HT-29 (cell line): Measurements from ENCODE around the gene SLC22A16. TPM values are rescaled to one million over a fixed set of nuclear protein-coding genes. Genes with fewer than 3 reads are reported as not detected.
A peak's percentile ranks its signal among the peaks of the same experiment; 100 is the strongest.
"Not testable (repeated sequence)": the region's sequence is repeated elsewhere in the genome, so short reads cannot be mapped to it uniquely, and the experiment has no call there.

Experiments
- DNase-seq: peaks from one replicate; pipeline ENCODE4 v3.0.0-alpha.2; 2015; ENCODE audit warnings: low spot score
- total RNA-seq: library from RNA; depleted of rRNA; stranded (reverse); fragments of >200 nt; shearing (Covaris generic); gene quantifications from 2 replicates; pipeline ENCODE4 v1.2.3, GENCODE V29; 2014; rRNA removed

Gene SLC22A16, protein sequence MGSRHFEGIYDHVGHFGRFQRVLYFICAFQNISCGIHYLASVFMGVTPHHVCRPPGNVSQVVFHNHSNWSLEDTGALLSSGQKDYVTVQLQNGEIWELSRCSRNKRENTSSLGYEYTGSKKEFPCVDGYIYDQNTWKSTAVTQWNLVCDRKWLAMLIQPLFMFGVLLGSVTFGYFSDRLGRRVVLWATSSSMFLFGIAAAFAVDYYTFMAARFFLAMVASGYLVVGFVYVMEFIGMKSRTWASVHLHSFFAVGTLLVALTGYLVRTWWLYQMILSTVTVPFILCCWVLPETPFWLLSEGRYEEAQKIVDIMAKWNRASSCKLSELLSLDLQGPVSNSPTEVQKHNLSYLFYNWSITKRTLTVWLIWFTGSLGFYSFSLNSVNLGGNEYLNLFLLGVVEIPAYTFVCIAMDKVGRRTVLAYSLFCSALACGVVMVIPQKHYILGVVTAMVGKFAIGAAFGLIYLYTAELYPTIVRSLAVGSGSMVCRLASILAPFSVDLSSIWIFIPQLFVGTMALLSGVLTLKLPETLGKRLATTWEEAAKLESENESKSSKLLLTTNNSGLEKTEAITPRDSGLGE
- total RNA-seq: not detected in 2 replicates

DNA sequence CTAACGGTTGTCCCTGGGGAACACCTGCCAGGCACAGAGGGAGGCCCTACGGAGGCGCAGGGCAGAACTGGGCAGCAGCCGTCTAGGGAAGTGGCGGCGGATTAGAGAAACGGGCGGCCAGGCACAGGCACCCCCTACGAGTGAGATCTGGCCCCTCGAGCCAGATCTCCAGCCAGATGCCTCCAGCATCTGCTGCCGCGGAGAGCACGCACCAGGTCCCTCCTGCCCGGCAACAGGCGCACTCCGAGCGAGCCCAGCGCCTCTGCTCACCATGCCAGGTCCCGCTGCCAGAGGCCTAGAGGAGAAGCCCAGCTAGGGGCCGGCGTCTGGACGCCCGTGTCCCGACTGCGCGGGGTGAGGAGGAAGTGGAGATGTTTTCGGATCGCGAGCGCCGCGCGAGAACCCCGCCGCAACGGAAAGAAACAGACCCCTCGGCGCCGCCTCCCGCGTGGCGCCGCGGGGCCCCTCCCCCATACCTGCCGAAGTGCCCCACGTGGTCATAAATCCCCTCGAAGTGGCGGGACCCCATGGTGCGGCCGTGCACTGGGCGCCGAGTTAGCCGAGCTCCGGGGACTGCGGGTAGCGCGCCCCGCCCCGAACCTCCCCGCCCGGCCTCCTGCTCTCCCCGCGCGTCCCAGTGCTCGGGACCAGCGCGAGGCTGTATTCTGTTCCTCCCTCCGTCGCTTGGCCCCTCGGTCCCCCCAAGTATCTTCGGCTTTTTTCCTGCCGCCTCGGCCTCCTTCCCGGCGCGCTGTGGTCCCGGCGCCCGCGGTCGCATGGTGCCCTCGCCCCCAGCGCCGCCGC, at the start of gene SLC22A16:
SLC22A16 (minus strand) TSS at position 568 of the 804 bp plus-strand sequence; CDS start at position 529, 39 bp downstream.
- DNase-seq: no peak

DNA sequence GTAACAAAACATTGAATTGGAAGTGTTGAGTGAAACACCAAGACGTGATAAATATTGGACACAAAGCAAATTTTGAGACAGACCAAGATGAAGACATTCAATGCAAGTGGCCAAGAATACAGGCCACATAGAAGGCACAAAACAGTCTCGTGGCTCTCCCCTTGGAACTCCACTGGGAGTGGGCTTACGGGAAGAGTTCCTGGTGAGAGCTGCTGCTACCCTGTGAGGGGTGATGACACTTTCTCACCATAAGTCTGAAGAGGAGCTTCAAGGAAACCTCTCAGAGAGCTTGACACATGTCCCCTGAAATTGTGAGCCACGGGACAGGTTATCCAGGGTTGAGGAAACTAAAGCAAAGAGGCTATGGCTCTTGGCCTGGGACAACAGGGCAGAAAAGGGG, 48.6 kb upstream of the SLC22A16 start:
- DNase-seq: no peak

DNA sequence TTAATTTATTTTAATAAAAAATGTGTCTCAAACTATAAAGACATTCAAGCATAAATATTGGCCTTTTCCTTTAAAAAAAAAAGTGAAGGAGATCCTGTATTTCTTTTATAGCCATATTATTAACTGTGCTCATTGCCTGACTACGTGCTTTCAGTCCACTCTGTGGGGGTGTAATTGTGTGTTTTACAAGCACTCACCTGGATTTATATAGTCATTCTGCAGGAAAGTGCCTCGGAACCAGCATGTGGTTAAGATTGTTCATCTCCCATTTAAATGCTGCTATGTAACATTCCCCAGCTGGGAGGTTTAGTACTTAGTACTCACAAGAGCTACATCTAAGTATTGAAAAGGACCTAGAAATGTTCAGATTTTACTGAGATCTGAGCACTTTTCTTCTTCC, 47.9 kb upstream of the SLC22A16 start:
- no peak for DNase-seq

DNA sequence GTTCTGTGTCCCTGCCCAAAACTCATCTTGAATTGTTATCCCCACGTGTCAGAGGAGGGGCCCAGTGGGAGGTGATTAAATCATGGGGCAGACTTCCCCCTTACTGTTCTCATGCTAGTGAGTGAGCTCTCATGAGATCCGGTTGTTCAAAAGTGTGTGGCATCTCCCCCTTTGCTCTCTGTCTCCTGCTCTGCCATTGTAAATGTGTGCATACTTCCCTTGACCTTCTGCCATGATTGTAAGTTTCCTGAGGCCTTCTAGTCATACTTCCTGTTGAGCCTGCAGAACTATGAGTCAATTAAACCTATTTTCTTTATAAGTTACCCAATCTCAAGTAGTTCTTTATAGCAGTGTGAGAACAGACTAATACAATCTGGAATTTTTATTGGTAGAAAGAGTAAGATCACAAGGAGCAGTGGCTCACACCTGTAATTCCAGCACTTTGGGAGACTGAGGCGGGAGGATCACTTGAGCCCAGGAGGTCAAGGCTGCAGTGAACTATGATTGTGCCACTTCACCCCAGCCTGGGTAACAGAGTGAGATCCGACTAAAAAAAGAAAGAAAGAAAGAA, 47.1 kb upstream of the SLC22A16 start:
- DNase-seq: no peak

DNA sequence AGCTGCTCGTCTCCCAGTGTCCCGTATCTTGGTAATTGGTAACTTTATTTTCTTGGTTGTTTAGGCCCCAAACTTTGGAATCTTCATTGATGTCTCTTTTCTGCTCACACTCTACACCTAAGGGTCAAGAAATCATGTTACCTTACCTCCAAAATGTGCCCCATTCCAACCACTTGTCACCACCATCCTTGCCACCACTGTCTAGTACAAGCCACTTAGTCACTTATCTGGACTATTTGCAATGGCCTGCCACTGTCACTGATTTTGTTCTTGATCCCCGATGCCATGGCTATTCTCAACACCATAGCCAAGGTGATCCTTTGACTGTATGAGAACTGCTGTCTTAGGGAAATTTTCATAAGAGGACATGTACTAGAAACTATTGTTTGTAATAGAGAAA, 46.0 kb upstream of the SLC22A16 start:
- no peak for DNase-seq

DNA sequence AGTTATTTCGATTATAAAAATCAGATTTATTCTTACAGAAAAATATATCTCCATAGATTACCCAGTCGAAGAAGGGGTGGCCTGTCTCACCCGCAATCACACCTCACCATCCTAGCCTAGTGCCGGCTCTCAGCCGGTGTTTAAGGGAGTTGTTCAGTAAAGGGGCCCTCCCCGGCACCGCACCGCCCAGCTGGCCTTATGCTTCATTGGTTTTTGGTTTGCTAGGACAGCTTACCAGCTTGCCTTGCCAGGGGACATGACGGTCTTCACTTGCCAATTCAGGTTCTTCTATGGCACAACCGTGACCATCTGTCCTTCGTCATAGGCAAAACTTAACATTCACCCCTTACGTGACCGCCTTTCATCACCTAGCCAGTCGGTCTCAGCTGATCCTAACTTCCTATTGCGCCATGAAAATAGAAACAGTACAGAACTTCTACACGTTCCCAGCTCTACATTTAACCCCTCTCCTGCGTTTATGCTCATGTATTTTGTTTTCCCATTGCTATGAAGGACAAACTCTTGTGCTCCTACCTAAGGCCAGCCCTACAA, 44.7 kb upstream of the SLC22A16 start:
- no peak for DNase-seq

DNA sequence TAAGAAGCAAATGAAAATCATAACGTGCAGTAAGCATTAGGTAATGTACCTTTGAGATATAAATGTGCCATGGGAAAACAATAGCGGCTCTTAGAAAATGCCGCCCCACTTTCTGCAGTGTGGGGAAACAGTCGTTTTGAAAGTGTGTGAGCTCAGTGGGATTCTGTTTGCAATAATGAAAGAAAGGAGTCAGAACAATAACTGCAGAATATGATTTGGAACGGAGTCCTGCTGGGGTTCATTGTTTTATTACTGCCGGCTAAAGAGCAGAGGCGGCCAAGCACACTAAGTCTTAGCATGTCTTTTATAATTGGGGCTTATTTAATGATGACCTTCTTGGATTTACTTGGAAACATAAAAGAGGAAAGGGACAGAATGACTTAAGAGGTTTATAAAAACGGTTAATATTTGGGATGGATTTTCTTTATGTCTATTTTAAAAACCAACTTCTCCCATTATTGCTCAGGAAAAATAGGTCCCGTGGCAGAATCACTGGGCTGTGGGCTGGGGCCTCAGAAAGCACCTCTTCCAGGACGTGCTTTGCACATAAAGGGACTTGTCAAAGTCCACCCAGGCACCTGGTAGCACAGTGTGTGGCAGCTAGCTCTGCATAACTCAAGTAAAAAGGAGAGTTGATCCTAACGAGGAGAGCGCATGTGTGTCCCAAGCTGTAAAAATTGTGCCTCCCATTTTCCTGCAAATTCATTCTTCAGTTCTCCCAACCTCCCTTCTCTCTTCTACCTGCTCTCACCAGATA, 44.0 kb upstream of the SLC22A16 start:
- no peak for DNase-seq

DNA sequence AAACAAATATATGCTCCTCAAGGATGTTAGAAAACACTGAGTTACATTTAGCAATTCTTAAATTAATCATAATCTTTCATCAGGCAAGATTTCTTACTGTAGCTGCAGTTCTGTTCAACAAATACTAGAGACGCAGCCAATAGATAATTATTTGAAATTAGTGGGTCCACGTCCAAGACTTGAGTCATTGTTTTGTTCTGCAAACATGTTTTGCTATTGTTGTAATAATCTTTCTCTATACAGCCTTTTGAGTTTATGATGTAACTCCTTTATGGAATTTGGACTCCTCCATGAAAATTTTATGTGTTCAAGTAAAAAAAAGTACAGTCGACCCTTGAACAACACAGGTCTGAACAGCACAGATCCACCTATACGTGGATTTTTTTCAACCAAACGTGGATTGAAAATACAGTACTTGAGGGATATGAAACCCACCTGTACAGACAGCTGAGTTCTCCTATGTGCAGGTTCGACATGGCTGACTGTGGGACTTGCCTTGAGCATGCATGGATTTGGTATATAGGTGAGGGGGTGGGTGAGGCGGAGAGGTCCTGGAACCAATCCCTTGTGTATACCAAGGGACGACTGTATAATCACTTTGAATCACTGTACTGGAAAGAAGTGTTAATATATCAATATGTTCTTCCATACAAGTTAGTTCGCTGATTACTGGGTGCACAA, 41.3 kb upstream of the SLC22A16 start:
- DNase-seq: no peak

DNA sequence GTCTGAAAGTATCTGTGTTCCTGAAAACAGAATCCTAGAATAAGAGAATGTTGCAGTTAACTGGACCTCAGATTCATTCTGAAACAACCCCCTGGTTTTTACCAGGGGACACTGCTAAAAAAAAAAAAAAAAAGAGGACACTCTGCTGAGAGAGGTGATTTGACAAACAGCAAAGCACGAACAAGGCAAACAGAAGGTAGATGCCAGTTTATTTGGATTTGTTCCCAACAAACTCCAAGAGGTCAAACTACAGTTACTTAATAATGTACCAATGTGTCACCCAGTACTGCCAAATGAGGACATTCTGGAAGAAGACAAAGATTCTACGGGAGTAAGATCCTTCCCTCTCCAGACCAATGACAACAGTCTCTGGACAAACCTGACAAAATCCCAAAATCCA, 40.6 kb upstream of the SLC22A16 start:
- DNase-seq: no peak

DNA sequence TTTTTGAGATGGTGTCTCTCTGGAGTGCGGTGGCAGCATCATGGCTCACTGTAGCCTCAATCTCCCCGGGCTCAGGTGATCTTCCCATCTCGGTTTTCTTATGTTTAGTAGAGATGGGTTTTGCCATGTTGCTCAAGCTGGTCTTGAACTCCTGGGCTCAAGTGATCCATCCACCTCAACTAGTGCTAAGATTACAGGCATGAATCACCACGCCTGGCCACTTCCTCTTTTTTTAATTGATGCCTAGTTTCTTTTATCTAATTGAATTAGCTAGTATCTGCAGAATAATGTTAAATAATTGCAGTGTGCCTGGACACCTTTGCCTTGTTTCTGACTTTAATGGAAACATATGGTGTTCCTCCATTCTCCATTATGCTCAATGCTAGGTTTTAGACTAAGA, 38.4 kb upstream of the SLC22A16 start:
- no peak for DNase-seq

DNA sequence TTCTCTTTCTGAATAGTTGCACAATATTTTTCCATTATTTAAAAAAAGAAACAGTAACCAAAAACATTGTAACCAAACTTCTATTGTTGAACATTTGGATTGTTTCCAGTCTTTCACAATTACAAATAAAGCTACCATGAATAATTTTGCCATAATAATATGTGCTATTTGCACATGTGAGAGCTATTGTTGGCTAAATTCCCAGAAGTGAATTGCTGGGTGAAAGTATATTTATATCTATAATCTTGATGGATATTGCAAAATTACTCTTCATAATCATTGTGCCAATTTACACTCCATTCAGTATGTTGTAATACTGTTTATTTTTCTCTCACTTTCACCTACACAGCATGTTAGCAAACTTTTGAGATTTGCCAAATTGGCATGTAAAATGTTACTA, 36.6 kb upstream of the SLC22A16 start:
- DNase-seq: peak; percentile 34

DNA sequence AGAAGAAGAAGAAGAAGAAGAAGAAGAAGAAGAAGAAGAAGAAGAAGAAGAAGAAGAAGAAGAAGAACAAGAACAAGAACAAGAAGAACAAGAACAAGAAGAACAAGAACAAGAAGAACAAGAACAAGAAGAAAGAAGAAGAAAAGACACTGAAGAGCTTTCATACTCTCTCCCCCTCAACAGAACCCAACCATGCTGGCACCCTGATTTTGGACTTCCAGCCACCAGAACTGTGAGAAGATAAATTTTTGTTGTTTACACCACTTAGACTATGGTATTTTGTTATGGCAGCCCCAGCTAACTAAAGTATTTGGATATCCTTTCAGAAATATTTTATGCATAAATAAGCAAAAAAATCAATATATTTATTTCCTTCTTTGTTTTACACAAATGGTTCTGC, 36.1 kb upstream of the SLC22A16 start:
- DNase-seq: not testable (repeated sequence)

DNA sequence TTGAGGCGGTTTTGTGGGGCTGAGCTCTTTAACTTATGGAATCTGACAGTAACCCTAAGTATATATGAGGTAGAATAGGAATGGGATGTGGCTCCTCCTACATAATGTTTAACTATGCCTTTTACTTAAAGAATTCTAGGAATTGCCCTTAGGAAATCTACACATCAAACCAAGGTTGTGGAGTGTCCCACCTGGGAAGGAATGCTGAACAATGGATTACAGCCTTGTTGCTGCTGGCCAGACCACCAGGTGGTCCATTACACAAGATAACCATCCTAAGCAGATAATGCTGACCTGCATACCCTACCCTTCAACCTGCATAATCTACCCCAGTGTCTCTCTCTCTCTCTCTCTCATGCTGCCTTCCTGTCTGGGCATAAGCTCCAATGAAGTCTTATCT, 35.0 kb upstream of the SLC22A16 start:
- DNase-seq: no peak

DNA sequence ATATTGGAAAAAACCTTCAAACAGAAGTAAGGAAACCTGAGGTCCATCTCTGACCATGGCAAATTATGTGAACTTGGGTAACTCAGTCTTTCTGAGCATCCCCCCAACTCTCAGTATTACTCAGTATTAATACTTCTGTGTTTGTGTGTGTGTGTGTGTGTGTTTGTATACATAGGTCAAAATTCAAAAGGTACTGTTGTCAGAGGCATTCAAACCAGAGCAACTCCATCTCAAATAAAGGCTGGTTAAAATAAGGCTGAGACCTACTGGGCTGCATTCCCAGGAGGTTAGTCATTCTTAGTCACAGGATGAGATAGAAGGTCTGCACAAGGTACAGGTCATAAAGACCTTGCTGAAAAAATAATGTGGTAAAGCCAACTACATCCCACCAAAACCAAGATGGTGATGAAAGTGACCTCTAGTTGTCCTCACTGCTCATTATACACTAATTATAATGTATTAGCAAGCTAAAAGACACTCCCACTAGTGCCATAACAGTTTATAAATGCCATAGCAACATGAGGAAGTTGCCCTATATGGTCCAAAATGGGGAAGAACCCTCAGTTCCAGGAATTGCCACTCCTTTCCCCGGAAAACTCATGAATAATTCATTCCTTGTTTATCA, 33.3 kb upstream of the SLC22A16 start:
- DNase-seq: peak; percentile 79

DNA sequence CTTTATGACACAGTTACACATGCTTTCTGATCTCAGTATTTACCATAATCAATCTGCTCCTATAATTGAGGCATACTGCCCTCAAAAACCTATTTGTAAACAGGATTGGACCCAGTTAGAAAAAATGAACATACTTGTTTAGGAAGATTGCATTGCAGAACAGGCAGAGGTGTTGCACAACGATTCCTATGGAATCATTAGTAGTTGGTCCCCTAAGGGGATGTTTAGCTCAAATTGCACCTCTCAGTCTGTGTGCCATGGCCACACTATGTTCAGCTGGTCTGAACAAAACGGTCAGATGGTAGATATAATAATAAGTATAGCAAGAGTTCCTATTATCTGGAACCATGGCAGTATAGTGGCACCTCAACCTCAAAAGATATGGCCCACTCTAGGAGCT, 28.5 kb upstream of the SLC22A16 start:
- DNase-seq: not testable (repeated sequence)

DNA sequence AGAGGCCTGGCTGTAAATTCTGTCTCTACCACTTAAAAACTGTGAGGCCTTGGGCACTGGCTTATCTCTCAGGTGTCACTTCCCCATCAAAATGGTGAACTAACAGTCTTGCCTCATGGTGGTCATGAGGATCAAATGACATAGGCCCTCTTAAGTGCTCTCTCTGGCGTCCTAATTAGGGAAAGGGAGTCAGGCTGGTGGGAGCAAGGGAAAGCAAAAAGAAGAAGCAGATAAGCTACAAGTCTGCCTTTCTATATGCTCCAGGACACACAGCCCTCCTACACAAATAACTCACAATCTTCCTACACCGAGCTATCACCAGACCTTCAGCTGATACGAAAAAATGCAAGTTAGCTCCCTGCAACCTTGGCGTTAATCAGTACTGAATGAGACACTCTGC, 19.5 kb upstream of the SLC22A16 start:
- DNase-seq: no peak

DNA sequence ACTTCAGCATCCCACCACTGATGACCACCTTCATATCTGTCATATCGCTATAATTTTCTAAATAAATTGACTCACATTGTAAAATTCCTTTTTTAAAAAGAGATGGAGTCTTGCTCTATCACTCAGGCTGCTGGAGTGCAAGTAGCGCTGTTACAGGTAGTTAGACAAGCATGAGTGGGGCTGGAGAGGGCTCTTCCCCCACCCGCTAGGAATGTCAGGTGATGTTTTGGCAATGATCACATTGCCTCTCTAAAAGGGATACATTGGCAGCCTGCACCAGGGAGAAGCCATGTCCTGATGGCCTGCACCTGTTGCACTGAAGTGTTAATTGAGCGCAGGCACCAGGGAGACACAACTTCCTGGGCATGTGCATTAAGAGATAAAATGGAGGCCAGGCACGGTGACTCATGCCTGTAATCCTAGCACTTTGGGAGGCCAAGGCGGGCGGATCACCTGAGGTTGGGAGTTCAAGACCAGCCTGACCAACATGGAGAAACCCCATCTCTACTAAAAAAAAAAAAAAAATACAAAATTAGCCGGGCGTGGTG, 16.9 kb upstream of the SLC22A16 start:
- DNase-seq: no peak

DNA sequence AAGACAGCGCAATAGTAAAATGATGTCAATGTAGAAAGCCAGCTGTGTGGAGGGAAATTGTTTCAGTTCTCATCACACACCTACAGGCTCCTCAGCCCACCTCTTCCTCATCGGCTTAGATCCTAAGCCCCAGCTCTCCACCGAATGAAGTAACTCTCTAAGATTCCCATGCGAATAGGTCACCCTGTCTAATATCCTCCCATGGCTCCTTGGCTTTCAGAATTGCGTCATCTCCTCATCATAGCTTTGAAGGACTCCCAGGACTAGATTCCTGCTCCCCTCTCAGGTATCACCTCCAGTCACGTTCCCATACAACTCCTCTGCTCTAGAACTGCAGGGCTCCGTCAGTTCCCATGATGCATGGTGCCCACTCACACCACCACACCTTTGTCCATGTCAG, 16.2 kb upstream of the SLC22A16 start:
- no peak for DNase-seq

DNA sequence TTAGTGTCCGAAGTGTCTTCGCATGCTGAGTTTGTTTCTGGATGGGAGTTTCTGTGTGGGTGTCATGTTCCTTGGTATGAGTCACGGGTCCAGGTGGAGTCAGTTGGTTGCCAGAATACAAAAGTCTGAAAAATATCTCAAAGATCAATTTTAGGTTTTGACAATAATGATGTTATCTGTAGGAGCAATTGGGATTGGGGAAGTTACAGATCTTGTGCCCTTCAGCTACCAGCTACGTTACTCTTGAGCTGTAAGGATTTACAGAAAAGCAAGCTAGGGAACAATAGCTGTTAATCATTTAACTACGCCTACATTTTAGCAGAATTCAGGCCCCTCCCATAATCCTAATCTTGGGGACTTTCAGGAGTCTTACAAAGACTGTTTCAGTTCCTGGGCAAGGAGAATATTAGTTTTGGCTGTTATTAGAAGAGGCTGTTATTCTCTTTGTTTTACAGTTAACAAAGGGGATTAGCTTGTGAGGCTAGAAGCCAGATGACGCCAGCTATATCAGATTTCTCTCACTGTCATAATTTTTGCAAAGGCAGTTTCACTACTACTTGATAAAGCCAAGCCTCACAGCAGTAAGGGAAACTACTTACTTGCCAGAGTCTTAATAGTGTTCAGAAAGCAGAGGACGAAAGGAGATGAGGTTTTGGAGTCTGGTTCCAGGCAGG, 15.4 kb upstream of the SLC22A16 start:
- no peak for DNase-seq
